HG03196 (cell line): ENCODE data around the gene UPF1.

Source experiments
- ATAC-seq: cut with Tn5 transposase; IDR thresholded peaks from one replicate; pipeline ENCODE4 v1.9.1; 2021; ENCODE audit not compliant: unreplicated experiment

Gene UPF1

GRCh38 chr19:18831524-18832305, at the start of gene UPF1:
UPF1 (plus strand) TSS chr19:18831959; CDS start chr19:18832210, 251 bp downstream.
- ATAC-seq, result peak; percentile 63

GRCh38 chr19:18782559-18783225, 49.1 kb upstream of the UPF1 start:
- ATAC-seq, result no peak

GRCh38 chr19:18783958-18784785, 47.6 kb upstream of the UPF1 start:
- no peak for ATAC-seq

GRCh38 chr19:18784786-18785120, 47.0 kb upstream of the UPF1 start:
- ATAC-seq, result no peak

GRCh38 chr19:18785179-18786124, 46.3 kb upstream of the UPF1 start:
- ATAC-seq, result no peak

- no peak for ATAC-seq
Measured at GRCh38 chr19:18788529-18789421, 43.0 kb upstream of the UPF1 start.

GRCh38 chr19:18789422-18789869, 42.3 kb upstream of the UPF1 start:
- no peak for ATAC-seq

- no peak for ATAC-seq
Measured at GRCh38 chr19:18789883-18790565, 41.7 kb upstream of the UPF1 start.

- ATAC-seq, result no peak
Measured at GRCh38 chr19:18790566-18791314, 41.0 kb upstream of the UPF1 start, which contains the start of gene COMP. COMP (minus strand) TSS chr19:18791305; CDS start chr19:18791269, 36 bp downstream.

- no peak for ATAC-seq
Measured at GRCh38 chr19:18791315-18791678, 40.5 kb upstream of the UPF1 start.

- ATAC-seq, result no peak
Measured at GRCh38 chr19:18792661-18793060, 39.1 kb upstream of the UPF1 start.

GRCh38 chr19:18793144-18794028, 38.4 kb upstream of the UPF1 start:
- ATAC-seq, result no peak

- no peak for ATAC-seq
Measured at GRCh38 chr19:18794029-18794313, 37.8 kb upstream of the UPF1 start.

- ATAC-seq, result no peak
Measured at GRCh38 chr19:18794692-18795091, 37.1 kb upstream of the UPF1 start.

GRCh38 chr19:18795540-18795939, 36.2 kb upstream of the UPF1 start:
- ATAC-seq, result no peak

GRCh38 chr19:18796239-18796638, 35.5 kb upstream of the UPF1 start:
- no peak for ATAC-seq
